WERI-Rb-1 (cell line): Measurements from ENCODE around the gene ZNF865.
A peak's percentile ranks its signal among the peaks of the same experiment; 100 is the strongest.

Experiments
- DNase-seq: peaks from one replicate; pipeline ENCODE4 v3.0.0-alpha.2; 2020
- H3K27ac ChIP-seq: fragments of 250-450 bp; sonication (Bioruptor Pico); 2 replicates; pipeline ENCODE4 v1.5.1; 2020; ENCODE audit warnings: mild to moderate bottlenecking, moderate library complexity
- H3K27me3 ChIP-seq: fragments of 250-450 bp; sonication (Bioruptor Pico); 2 replicates; pipeline ENCODE4 v1.5.1; 2021; ENCODE audit warnings: mild to moderate bottlenecking, low read depth, moderate library complexity; ENCODE audit not compliant: insufficient read depth, severe bottlenecking
- H3K36me3 ChIP-seq: fragments of 250-450 bp; sonication (Bioruptor Pico); 2 replicates; pipeline ENCODE4 v1.5.1; 2020; ENCODE audit warnings: mild to moderate bottlenecking, moderate library complexity
- H3K4me3 ChIP-seq: 2 replicates; pipeline ENCODE4 v1.5.1; 2011; ENCODE audit warnings: low read depth, mild to moderate bottlenecking, control low read depth, low read length
- H3K9me3 ChIP-seq: fragments of 250-450 bp; sonication (Bioruptor Pico); 2 replicates; pipeline ENCODE4 v1.5.1; 2021; ENCODE audit warnings: mild to moderate bottlenecking, moderate library complexity; ENCODE audit not compliant: severe bottlenecking
- TF ChIP-seq, protein P1 (sequence below): IDR thresholded peaks from 2 replicates; pipeline ENCODE4 v1.5.1; 2011; ENCODE audit warnings: low read depth, mild to moderate bottlenecking, control low read depth, inconsistent platforms, low read length

The ZNF865 gene

DNA sequence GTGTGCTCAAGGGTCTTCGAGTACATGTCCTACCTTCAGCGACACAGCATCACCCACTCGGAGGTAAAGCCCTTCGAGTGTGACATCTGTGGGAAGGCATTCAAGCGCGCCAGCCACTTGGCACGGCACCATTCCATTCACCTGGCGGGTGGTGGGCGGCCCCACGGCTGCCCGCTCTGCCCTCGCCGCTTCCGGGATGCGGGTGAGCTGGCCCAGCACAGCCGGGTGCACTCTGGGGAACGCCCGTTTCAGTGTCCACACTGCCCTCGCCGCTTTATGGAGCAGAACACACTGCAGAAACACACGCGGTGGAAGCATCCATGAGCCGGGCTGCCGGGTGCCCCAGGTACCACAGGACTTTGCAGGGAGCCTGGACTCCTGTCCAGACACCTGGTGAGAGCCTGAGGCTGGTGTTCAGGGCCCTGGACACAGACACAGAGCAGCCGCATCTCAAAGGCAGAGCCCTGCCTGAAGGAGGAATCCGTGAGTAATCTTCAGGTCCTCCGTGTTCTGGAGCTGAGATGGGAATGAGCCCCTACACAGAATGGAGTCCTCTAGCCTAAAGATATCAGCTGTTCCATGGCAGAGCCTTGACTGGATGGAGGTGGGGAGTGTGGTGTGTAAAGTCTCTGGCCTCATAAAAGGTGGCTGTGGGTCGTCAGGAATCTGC is 39.5 kb downstream of the ZNF865 start:
- Histone ChIP-seq H3K36me3 (peaks cover 21% of the 10 kb centered on the region), H3K4me3 (no peak overlapping the region), H3K9me3 (no peaks in the 10 kb centered on the region), H3K27ac (no peak overlapping the region), H3K27me3 (no peaks in the 10 kb centered on the region)
- TF ChIP-seq, protein P1, sequence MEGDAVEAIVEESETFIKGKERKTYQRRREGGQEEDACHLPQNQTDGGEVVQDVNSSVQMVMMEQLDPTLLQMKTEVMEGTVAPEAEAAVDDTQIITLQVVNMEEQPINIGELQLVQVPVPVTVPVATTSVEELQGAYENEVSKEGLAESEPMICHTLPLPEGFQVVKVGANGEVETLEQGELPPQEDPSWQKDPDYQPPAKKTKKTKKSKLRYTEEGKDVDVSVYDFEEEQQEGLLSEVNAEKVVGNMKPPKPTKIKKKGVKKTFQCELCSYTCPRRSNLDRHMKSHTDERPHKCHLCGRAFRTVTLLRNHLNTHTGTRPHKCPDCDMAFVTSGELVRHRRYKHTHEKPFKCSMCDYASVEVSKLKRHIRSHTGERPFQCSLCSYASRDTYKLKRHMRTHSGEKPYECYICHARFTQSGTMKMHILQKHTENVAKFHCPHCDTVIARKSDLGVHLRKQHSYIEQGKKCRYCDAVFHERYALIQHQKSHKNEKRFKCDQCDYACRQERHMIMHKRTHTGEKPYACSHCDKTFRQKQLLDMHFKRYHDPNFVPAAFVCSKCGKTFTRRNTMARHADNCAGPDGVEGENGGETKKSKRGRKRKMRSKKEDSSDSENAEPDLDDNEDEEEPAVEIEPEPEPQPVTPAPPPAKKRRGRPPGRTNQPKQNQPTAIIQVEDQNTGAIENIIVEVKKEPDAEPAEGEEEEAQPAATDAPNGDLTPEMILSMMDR, result no peak
- DNase-seq, result no peak

DNA sequence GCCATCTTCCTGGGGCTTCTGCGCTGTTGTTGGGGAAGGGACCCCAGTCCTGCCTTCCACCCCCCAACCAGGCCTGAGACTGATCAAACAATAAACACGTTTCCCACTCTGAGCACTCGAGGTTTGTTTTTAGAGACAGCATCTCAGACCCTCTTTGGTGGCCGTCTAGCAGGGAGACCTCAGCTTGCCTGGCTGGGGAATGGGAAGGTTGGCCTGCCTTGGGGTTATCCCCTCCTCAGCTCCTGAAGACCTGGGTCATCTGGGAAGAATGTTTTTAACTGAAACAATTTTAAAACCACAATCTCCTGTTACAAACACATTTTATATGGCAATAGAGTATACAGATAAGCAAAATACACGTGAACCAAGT is 40.0 kb downstream of the ZNF865 start:
- Histone ChIP-seq H3K4me3 (no peak overlapping the region), H3K9me3 (no peaks in the 10 kb centered on the region), H3K27ac (no peak overlapping the region), H3K36me3 (peaks cover 21% of the 10 kb centered on the region), H3K27me3 (no peaks in the 10 kb centered on the region)
- TF ChIP-seq, protein P1, result no peak
- no peak for DNase-seq

DNA sequence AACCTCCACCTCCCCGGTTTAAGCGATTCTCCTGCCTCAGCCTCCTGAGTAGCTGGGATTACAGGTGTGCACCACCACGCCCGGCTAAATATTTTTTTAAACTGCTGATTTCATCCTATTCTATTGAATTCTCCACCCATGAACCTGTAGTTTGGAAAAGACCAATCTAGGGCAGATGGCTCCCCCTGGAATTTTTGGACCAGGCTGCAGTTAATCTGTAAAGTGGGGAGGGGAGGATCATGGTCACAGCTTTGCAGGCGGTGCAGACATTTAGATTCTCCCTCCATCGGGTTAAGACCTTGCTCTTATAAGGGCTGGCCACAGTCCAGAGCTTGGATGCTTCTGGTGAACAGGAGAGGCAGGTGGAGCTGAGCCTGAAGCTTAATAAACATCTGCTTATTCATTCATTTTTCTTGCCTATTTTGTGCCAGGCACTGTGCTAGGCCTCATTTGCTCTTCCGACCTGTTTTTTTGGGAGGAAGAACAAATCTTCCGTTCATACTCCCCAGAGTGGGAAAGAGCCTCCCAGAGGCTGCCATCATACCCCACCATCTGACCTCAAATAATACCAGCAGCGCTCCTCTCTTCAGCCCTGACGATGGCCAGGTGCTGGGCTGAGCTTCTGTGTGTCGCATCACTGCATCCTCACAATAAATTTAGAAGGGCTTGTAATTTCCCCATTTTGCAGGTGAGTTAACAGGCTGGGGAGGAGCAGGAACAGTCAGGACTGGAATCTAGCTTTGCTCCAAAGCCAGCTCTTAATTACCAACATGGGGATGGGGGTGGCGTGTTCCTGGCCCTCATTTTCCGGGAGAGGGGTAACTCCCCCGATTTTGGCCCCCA is 41.7 kb downstream of the ZNF865 start:
- Histone ChIP-seq H3K4me3 (peak overlapping the region; percentile 84), H3K27me3 (no peaks in the 10 kb centered on the region), H3K36me3 (peaks cover 24% of the 10 kb centered on the region), H3K27ac (peak overlapping the region; percentile 94), H3K9me3 (no peaks in the 10 kb centered on the region)
- no peak for DNase-seq
- TF ChIP-seq, protein P1, result no peak

DNA sequence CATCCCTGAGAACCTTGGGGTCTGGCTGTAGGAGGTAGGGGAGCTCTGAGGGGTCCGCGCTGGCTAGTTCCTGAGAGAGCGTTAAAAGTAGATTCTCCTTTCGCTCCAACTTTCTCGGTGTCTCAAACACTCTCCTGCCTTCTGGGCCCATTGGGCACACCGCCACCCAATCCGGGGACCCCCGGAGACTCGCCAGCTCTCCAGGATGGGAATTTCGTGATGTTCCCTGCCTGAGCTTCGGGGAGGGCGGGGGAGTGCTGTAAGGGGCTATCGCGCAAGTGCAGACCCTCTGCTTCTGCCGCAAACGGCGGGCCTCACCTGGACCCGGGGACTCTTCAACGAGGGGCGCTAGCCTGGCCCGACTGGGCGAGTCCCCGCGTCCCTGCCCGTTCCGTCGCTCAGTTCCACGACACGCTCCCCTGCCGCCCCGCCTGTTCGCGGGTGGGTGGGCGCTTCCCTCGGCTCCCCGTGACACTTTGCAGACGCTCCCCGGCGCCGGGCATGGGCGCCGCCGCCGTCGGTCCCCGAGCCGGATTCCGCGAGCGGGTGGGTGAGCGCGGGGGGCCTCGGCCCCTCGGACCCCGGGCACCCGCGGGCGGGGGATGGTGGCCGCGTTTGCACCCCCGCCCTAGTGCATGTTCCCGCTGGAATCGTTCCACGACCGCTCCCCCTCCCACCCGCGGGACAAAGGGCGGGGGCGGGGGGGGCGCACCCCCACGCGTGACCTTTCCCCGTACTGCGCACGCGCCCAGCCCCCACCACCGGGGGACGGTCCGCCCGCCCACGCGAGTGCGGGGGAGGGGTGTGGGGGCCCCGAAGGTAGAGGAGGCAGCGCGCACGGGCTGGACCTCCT is 42.5 kb downstream of the ZNF865 start, which contains the start of gene CCDC106:
Gene CCDC106 (plus strand): TSS at position 481 of the 853 bp plus-strand sequence. CDS start 835 bp downstream, outside the sequence.
- peak within 1 kb of the TSS; percentile 94 for H3K27ac ChIP-seq

DNA sequence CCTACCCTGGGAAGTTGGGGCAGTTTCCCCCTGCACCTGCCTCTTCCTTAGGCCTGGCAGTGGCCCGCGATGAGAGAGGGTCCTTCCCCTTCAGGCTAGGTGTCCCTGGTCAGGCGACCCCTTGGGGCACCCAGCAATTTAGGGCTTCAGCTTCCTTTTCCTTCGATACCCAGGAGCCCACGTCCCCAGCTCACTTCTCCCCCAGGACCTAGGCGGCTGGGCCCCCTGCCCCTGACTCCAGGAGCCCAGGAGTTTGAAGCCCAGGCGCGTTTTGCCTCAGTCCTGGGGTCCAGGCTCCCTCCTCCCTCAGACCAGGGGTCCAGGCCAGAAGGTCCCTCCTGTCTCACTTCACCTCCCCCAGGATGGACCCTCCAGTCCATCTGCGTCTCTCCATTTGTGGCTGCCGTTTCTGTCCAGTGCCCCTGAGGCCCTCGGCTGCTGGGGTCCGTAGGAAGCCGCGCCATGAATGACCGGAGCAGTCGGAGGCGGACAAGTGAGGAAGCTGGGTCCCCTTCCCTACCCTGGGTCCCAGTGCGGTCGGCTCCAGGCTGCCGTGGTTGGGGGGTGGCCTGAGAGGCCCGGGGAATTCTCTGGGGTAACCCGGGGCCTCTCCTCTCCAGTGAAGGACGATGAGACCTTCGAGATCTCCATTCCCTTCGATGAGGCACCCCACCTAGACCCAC is 43.3 kb downstream of the ZNF865 start:
- Histone ChIP-seq H3K36me3 (peaks cover 30% of the 10 kb centered on the region), H3K9me3 (no peaks in the 10 kb centered on the region), H3K4me3 (peak overlapping the region; percentile 84), H3K27ac (peak overlapping the region; percentile 94), H3K27me3 (no peaks in the 10 kb centered on the region)
- no peak for DNase-seq
- TF ChIP-seq, protein P1, result no peak

More for the DNA sequence above, 42.5 kb downstream of the ZNF865 start, which contains the start of gene CCDC106:
- Histone ChIP-seq H3K9me3 (no peaks in the 10 kb centered on the region), H3K27me3 (no peaks in the 10 kb centered on the region), H3K4me3 (peak within 1 kb of the TSS; percentile 84), H3K36me3 (peaks cover 30% of the 10 kb centered on the region)
- TF ChIP-seq, protein P1, result no peak
- peak; percentile 83 for DNase-seq
